ENCODE data around the gene CMTM8.

CMTM8 gene

GRCh38 chr3:32392536-32393302, 154.2 kb downstream of the CMTM8 start:
- Histone ChIP-seq H3K4me1 (ENCODE audit: control insufficient read depth, low read length) (peaks cover 22% of the 10 kb centered on the region), H3K27ac (ENCODE audit: low read depth, low read length) (no peak overlapping the region), H4K20me1 (ENCODE audit: control insufficient read depth, insufficient read depth, low read depth, low read length) (no peaks in the 10 kb centered on the region), H3K9me3 (ENCODE audit: control insufficient read depth, insufficient read depth, low read length) (no peaks in the 10 kb centered on the region), H3K4me3 (ENCODE audit: low read length) (peak overlapping the region; percentile 75), H3K36me3 (ENCODE audit: control insufficient read depth, low read length) (no peaks in the 10 kb centered on the region), H3K9me2 (replicated peaks; ENCODE audit: control insufficient read depth, low read length) (no peaks in the 10 kb centered on the region), H3K79me2 (ENCODE audit: control insufficient read depth, low read length) (0 out of 2 replicates have a peak, but pooled peaks cover 3% of the 10 kb centered on the region), H3F3A (ENCODE audit: control insufficient read depth, insufficient read depth) (peaks cover 9% of the 10 kb centered on the region; the same call in 1 of the 2 replicates), H3K27me3 (ENCODE audit: control insufficient read depth, low read length) (no peaks in the 10 kb centered on the region), H3K4me2 (ENCODE audit: low read length) (peak overlapping the region; percentile 60)
- TF ChIP-seq CTCF (IDR thresholded peaks at IDR 0.05; ENCODE audit: low read depth, low read length, poor library complexity, severe bottlenecking) (no peak), EZH2phosphoT487 (IDR thresholded peaks at IDR 0.05; ENCODE audit: borderline replicate concordance, low read length) (no peak)

- no peak overlapping the region for H3K4me2 ChIP-seq (ENCODE audit: low read length)
- no peak overlapping the region for H3K27ac ChIP-seq (ENCODE audit: low read depth, low read length)
- H3F3A ChIP-seq (ENCODE audit: control insufficient read depth, insufficient read depth): peaks cover 16% of the 10 kb centered on the region
- H4K20me1 ChIP-seq (ENCODE audit: control insufficient read depth, insufficient read depth, low read depth, low read length): no peaks in the 10 kb centered on the region
- no peaks in the 10 kb centered on the region for H3K9me3 ChIP-seq (ENCODE audit: control insufficient read depth, insufficient read depth, low read length)
- H3K27me3 ChIP-seq (ENCODE audit: control insufficient read depth, low read length): no peaks in the 10 kb centered on the region
- TF ChIP-seq EZH2phosphoT487 (IDR thresholded peaks at IDR 0.05; ENCODE audit: borderline replicate concordance, low read length) (no peak), CTCF (IDR thresholded peaks at IDR 0.05; ENCODE audit: low read depth, low read length, poor library complexity, severe bottlenecking) (no peak)
- no peaks in the 10 kb centered on the region for H3K9me2 ChIP-seq (replicated peaks; ENCODE audit: control insufficient read depth, low read length)
- H3K36me3 ChIP-seq (ENCODE audit: control insufficient read depth, low read length): no peaks in the 10 kb centered on the region
- 0 out of 2 replicates have a peak, but pooled peaks cover 3% of the 10 kb centered on the region for H3K79me2 ChIP-seq (ENCODE audit: control insufficient read depth, low read length)
- no peak overlapping the region for H3K4me3 ChIP-seq (ENCODE audit: low read length)
- H3K4me1 ChIP-seq (ENCODE audit: control insufficient read depth, low read length): peaks cover 27% of the 10 kb centered on the region
These were observed 157.0 kb downstream of the CMTM8 start for GRCh38 chr3:32395496-32395895.

- Histone ChIP-seq H3F3A (ENCODE audit: control insufficient read depth, insufficient read depth) (peaks cover 24% of the 10 kb centered on the region), H3K9me3 (ENCODE audit: control insufficient read depth, insufficient read depth, low read length) (no peaks in the 10 kb centered on the region), H3K27me3 (ENCODE audit: control insufficient read depth, low read length) (no peaks in the 10 kb centered on the region), H3K4me2 (ENCODE audit: low read length) (no peak overlapping the region), H3K4me1 (ENCODE audit: control insufficient read depth, low read length) (peaks cover 38% of the 10 kb centered on the region), H3K27ac (ENCODE audit: low read depth, low read length) (no peak overlapping the region), H4K20me1 (ENCODE audit: control insufficient read depth, insufficient read depth, low read depth, low read length) (no peaks in the 10 kb centered on the region), H3K9me2 (replicated peaks; ENCODE audit: control insufficient read depth, low read length) (no peaks in the 10 kb centered on the region), H3K4me3 (ENCODE audit: low read length) (no peak overlapping the region), H3K36me3 (ENCODE audit: control insufficient read depth, low read length) (no peaks in the 10 kb centered on the region), H3K79me2 (ENCODE audit: control insufficient read depth, low read length) (peaks cover 5% of the 10 kb centered on the region; the same call in 1 of the 2 replicates)
- no peak for TF ChIP-seq EZH2phosphoT487 (IDR thresholded peaks at IDR 0.05; ENCODE audit: borderline replicate concordance, low read length)
- TF ChIP-seq CTCF (IDR thresholded peaks at IDR 0.05; ENCODE audit: low read depth, low read length, poor library complexity, severe bottlenecking): no peak
These were observed 159.5 kb downstream of the CMTM8 start for GRCh38 chr3:32397941-32398340.
